Measurements from ENCODE around the gene PPP1R3F.

The PPP1R3F gene

GRCh38 chrX:49257074-49257790, 12.4 kb upstream of the PPP1R3F start:
- Histone ChIP-seq H3K4me2 (ENCODE audit: low read length) (no peak overlapping the region), H3K27ac (ENCODE audit: low read depth, low read length, poor library complexity, severe bottlenecking) (no peak overlapping the region), H3K79me2 (ENCODE audit: insufficient read depth, low read length) (no peaks in the 10 kb centered on the region), H3K36me3 (ENCODE audit: insufficient read depth, low read length) (no peaks in the 10 kb centered on the region), H3K9me3 (ENCODE audit: low read length) (no peaks in the 10 kb centered on the region), H3K9me2 (ENCODE audit: low read depth, low read length) (no peaks in the 10 kb centered on the region), H2AFZ (ENCODE audit: low read length) (no peak overlapping the region), H3F3A (ENCODE audit: insufficient read depth, low read length) (no peaks in the 10 kb centered on the region), H3K4me3 (ENCODE audit: low read depth, low read length, poor library complexity, severe bottlenecking) (no peak overlapping the region), H3K27me3 (ENCODE audit: insufficient read depth, low read length) (no peaks in the 10 kb centered on the region), H3K9ac (ENCODE audit: low read length) (no peak overlapping the region), H4K20me1 (ENCODE audit: insufficient read depth, low read length) (no peaks in the 10 kb centered on the region), H3K4me1 (ENCODE audit: insufficient read depth, low read length, severe bottlenecking) (peaks cover 15% of the 10 kb centered on the region)
- no peak for TF ChIP-seq EZH2 (IDR thresholded peaks at IDR 0.05; ENCODE audit: borderline replicate concordance, low read length)
- TF ChIP-seq CTCF (IDR thresholded peaks at IDR 0.05; ENCODE audit: low read length): no peak

GRCh38 chrX:49257846-49258748, 11.5 kb upstream of the PPP1R3F start:
- Histone ChIP-seq H3K4me3 (ENCODE audit: low read depth, low read length, poor library complexity, severe bottlenecking) (no peak overlapping the region), H3K9me2 (ENCODE audit: low read depth, low read length) (no peaks in the 10 kb centered on the region), H3K4me1 (ENCODE audit: insufficient read depth, low read length, severe bottlenecking) (peaks cover 15% of the 10 kb centered on the region), H3K27me3 (ENCODE audit: insufficient read depth, low read length) (no peaks in the 10 kb centered on the region), H4K20me1 (ENCODE audit: insufficient read depth, low read length) (no peaks in the 10 kb centered on the region), H3K4me2 (ENCODE audit: low read length) (no peak overlapping the region), H3K9ac (ENCODE audit: low read length) (no peak overlapping the region), H3F3A (ENCODE audit: insufficient read depth, low read length) (no peaks in the 10 kb centered on the region), H2AFZ (ENCODE audit: low read length) (no peak overlapping the region), H3K36me3 (ENCODE audit: insufficient read depth, low read length) (no peaks in the 10 kb centered on the region), H3K27ac (ENCODE audit: low read depth, low read length, poor library complexity, severe bottlenecking) (no peak overlapping the region), H3K79me2 (ENCODE audit: insufficient read depth, low read length) (no peaks in the 10 kb centered on the region), H3K9me3 (ENCODE audit: low read length) (no peaks in the 10 kb centered on the region)
- no peak for TF ChIP-seq EZH2 (IDR thresholded peaks at IDR 0.05; ENCODE audit: borderline replicate concordance, low read length)
- TF ChIP-seq CTCF (IDR thresholded peaks at IDR 0.05; ENCODE audit: low read length): no peak

- no peak overlapping the region for H3K4me3 ChIP-seq (ENCODE audit: low read depth, low read length, poor library complexity, severe bottlenecking)
- no peaks in the 10 kb centered on the region for H3K9me3 ChIP-seq (ENCODE audit: low read length)
- no peaks in the 10 kb centered on the region for H3K36me3 ChIP-seq (ENCODE audit: insufficient read depth, low read length)
- no peak overlapping the region for H2AFZ ChIP-seq (ENCODE audit: low read length)
- no peaks in the 10 kb centered on the region for H3K27me3 ChIP-seq (ENCODE audit: insufficient read depth, low read length)
- no peak overlapping the region for H3K4me2 ChIP-seq (ENCODE audit: low read length)
- H3K27ac ChIP-seq (ENCODE audit: low read depth, low read length, poor library complexity, severe bottlenecking): no peak overlapping the region
- peaks cover 15% of the 10 kb centered on the region for H3K4me1 ChIP-seq (ENCODE audit: insufficient read depth, low read length, severe bottlenecking)
- no peaks in the 10 kb centered on the region for H3F3A ChIP-seq (ENCODE audit: insufficient read depth, low read length)
- no peak overlapping the region for H3K9ac ChIP-seq (ENCODE audit: low read length)
- no peak for TF ChIP-seq CTCF (IDR thresholded peaks at IDR 0.05; ENCODE audit: low read length)
- TF ChIP-seq EZH2 (IDR thresholded peaks at IDR 0.05; ENCODE audit: borderline replicate concordance, low read length): no peak
- no peaks in the 10 kb centered on the region for H3K79me2 ChIP-seq (ENCODE audit: insufficient read depth, low read length)
- no peaks in the 10 kb centered on the region for H4K20me1 ChIP-seq (ENCODE audit: insufficient read depth, low read length)
- no peaks in the 10 kb centered on the region for H3K9me2 ChIP-seq (ENCODE audit: low read depth, low read length)
These were observed 10.9 kb upstream of the PPP1R3F start for GRCh38 chrX:49258749-49259124.
